ENCODE data around the gene MCCC2.

DNA sequence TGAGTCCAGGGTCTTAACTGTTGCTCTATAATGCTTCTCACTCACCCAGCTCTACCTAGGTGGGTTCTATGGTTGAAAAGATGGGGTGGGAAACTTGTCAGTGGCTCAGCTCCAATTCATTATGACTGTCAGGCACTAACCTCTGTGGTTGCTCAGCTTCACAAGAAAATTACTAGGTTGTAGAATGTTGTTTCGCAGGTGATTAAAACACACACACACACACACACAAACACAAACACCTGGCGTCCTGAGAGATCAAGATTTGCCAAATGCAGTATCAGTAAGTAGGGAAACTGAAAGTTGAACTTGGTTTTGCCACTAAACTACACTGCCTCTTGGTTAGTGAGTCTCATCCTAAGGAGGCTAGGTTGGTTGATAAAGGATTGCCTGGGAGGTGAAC, 2.8 kb downstream of the MCCC2 start:
- TF ChIP-seq, protein P1, sequence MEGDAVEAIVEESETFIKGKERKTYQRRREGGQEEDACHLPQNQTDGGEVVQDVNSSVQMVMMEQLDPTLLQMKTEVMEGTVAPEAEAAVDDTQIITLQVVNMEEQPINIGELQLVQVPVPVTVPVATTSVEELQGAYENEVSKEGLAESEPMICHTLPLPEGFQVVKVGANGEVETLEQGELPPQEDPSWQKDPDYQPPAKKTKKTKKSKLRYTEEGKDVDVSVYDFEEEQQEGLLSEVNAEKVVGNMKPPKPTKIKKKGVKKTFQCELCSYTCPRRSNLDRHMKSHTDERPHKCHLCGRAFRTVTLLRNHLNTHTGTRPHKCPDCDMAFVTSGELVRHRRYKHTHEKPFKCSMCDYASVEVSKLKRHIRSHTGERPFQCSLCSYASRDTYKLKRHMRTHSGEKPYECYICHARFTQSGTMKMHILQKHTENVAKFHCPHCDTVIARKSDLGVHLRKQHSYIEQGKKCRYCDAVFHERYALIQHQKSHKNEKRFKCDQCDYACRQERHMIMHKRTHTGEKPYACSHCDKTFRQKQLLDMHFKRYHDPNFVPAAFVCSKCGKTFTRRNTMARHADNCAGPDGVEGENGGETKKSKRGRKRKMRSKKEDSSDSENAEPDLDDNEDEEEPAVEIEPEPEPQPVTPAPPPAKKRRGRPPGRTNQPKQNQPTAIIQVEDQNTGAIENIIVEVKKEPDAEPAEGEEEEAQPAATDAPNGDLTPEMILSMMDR (IDR thresholded peaks at IDR 0.05; ENCODE audit: poor library complexity), result no peak
- no peak for TF ChIP-seq EZH2 (IDR thresholded peaks at IDR 0.05; ENCODE audit: borderline replicate concordance)
- no peak for TF ChIP-seq EZH2phosphoT487 (IDR thresholded peaks at IDR 0.05; ENCODE audit: low read depth, severe bottlenecking, unreplicated experiment)

Data from hepatocyte (in vitro differentiated cells).